Measurements from ENCODE around the gene CDC14C.

DNA sequence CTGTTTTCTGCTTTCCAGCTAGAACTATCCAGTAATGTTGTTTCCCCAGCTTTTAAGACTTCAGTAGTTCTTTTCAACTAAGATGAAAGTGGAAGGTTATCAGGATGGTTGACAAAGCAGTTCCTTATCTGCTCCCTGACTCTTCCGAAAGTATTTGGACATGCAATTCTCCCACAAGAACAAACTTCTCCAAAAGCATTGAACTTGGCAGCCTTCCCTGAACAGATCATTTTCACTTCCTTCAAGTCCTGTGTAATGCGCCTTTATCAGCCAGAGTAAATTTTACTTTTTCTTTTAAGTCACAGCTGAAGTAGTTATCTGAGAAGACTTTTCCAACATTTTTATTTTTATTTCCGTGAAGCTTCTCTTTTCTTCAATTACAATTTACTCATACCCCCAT, 39.7 kb downstream of the CDC14C start:
- TF ChIP-seq POLR2A (IDR thresholded peaks at IDR 0.05), result no peak
- TF ChIP-seq, protein P1, sequence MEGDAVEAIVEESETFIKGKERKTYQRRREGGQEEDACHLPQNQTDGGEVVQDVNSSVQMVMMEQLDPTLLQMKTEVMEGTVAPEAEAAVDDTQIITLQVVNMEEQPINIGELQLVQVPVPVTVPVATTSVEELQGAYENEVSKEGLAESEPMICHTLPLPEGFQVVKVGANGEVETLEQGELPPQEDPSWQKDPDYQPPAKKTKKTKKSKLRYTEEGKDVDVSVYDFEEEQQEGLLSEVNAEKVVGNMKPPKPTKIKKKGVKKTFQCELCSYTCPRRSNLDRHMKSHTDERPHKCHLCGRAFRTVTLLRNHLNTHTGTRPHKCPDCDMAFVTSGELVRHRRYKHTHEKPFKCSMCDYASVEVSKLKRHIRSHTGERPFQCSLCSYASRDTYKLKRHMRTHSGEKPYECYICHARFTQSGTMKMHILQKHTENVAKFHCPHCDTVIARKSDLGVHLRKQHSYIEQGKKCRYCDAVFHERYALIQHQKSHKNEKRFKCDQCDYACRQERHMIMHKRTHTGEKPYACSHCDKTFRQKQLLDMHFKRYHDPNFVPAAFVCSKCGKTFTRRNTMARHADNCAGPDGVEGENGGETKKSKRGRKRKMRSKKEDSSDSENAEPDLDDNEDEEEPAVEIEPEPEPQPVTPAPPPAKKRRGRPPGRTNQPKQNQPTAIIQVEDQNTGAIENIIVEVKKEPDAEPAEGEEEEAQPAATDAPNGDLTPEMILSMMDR (IDR thresholded peaks at IDR 0.05), result no peak
- TF ChIP-seq POLR2AphosphoS5 (IDR thresholded peaks at IDR 0.05), result no peak

Measured in sigmoid colon (tissue), 4 donors.